Lower leg skin (tissue), 3 donors: ENCODE results near the gene MAB21L1.

ENCODE experiments used
- CTCF ChIP-seq, 3 donors: fragments of 450-650 bp; IDR thresholded peaks; one replicate each; pipeline ENCODE4 v1.5.1; 2016; ENCODE audit warnings: antibody characterized with exemption in 3 of 3, mild to moderate bottlenecking in 3 of 3, moderate library complexity in 2 of 3
- POLR2A ChIP-seq, 2 donors: fragments of 450-650 bp; IDR thresholded peaks; one replicate each; pipeline ENCODE4 v1.6.1; 2016 to 2017; ENCODE audit warnings: antibody characterized with exemption in 2 of 2, mild to moderate bottlenecking in 1 of 2, moderate library complexity in 1 of 2

- no peak for TF ChIP-seq POLR2A (IDR thresholded peaks at IDR 0.05)
- TF ChIP-seq CTCF (IDR thresholded peaks at IDR 0.05), result no peak
Observed at GRCh38 chr13:35475960-35476943, at the start of gene MAB21L1.
